VCaP (cell line): Measurements from ENCODE around the gene MAP4K4.
A peak's percentile ranks its signal among the peaks of the same experiment; 100 is the strongest.

Source experiments
- H3K27ac ChIP-seq: fragments of 450-650 bp; 2 replicates; pipeline ENCODE4 v1.5.1; 2017
- CTCF ChIP-seq: fragments of 450-650 bp; conservative IDR thresholded peaks from 2 replicates; pipeline ENCODE4 v1.5.1; 2017; ENCODE audit warnings: mild to moderate bottlenecking, moderate library complexity

MAP4K4 gene

DNA sequence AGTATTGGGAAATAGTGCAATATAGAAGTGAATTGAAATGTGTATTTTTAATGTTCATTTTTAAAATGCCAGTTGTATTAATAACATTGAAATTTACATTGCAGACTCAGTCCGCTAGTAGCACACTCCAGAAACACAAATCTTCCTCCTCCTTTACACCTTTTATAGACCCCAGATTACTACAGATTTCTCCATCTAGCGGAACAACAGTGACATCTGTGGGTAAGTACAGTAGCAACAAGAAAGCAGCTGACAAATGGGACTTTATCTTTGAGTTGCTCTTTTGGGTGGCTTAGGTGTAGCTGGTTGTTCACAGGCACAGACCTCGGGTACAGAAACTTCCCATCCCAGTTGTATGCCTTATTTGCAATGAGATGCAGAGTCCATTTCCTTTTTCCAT lies 176.0 kb downstream of the MAP4K4 start:
- TF ChIP-seq CTCF: peak; percentile 66
- H3K27ac ChIP-seq: no peak overlapping the region

- no peak for TF ChIP-seq CTCF
- no peak overlapping the region for H3K27ac ChIP-seq
Measured at GRCh38 chr2:101874069-101874468, 176.6 kb downstream of the MAP4K4 start.

DNA sequence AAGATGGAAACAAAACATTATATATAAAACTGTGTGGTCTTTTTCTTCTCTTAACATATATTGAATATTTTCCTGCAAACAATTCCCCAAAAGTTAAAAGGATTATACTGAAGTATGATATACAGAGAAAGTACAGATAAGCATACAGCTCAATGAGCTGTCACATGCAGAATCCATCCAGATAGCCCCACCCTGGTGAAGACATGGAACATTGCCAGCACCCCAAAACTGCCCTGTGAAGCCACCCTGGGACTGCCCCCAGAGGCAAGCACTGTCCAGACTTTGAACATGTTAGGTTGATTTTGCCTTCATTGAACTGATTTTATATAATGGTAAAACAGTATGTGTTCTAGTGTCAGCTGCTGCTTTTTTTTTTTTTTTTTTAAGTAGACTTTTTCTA lies 182.0 kb downstream of the MAP4K4 start:
- no peak overlapping the region for H3K27ac ChIP-seq
- TF ChIP-seq CTCF: no peak

DNA sequence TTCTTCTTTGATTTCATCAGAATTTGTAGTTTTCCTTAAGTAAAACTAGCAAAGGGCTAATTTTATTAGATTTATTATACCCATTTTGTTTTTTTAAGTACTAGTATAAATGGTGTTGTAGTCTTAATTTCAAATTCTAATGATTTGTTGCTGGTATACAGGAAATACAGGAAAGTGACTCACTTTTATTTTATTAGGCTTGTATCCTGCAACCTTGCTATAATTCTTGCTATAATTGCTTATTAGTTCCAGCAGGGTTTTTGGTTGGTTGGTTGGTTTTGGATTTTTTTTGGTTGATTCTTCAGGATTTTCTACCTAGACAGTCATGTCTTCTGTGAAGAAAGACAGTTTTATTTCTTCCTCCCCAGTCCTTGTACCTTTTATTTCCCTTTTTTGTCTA lies 183.6 kb downstream of the MAP4K4 start:
- TF ChIP-seq CTCF: no peak
- H3K27ac ChIP-seq: no peak overlapping the region

DNA sequence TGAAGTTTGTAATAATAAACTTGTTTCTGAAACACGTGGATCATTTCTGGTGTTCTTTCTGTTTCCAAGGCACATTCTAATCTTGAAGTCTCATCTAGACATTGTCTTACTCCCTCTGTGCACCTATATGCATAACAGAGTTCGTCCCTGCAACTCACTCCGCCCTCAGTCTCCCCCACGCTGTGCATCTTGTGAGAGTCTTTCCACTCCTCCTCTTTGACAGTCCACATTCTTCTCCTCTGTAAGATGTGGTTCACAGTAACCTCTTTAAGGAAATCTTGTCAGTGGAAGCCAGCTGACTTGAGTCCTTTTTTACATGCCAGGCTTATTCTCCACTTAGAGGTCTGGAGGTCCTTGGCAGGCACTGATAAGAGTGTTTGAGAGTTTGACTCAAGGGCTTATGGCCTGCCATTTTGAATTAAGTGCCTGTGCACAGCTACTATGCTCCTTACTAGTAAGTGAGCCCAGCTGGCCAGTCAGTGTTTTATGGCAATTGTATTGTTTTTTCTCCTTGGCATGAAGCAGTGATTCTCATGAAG lies 185.3 kb downstream of the MAP4K4 start:
- no peak for TF ChIP-seq CTCF
- peak overlapping the region; percentile 54 for H3K27ac ChIP-seq

- H3K27ac ChIP-seq: peak overlapping the region; percentile 54
- peak; percentile 79 for TF ChIP-seq CTCF
Measured at GRCh38 chr2:101883860-101884259, 186.4 kb downstream of the MAP4K4 start.

DNA sequence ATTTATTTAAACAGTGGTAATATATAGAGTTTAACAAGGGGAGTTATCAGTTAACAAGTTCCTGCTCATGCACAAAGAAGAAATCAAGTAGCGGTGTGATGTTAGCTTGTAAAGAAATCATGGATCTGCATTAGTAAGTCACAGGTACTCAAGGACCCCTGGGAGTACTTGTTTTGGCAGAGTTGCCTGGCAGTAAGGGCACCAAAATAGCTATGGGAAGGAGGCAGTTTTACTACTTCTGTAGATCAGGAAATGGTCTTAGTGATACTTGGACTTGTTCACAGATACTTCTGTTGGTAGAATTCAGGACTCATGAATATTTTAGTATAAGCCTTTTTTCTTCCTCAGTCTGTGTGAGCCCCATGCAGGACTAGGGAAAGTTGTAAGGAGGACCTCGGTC lies 186.9 kb downstream of the MAP4K4 start:
- H3K27ac ChIP-seq: peak overlapping the region; percentile 54

More for the DNA sequence above, 186.9 kb downstream of the MAP4K4 start:
- no peak for TF ChIP-seq CTCF
